GM19324 (cell line): ENCODE results near the gene CCT5.

Experiments used
- ATAC-seq: cut with Tn5 transposase; IDR thresholded peaks from one replicate; pipeline ENCODE4 v1.9.1; 2021; ENCODE audit warnings: mild to moderate bottlenecking, moderate library complexity; ENCODE audit not compliant: unreplicated experiment, low FRiP score

The CCT5 gene

GRCh38 chr5:10249948-10250805 is at the start of gene CCT5:
TSS of gene CCT5 (plus strand) at chr5:10250280. CDS start at chr5:10250341, 61 bp downstream.
- peak; percentile 85 for ATAC-seq

- no peak for ATAC-seq
Measured at GRCh38 chr5:10201223-10201868, 48.7 kb upstream of the CCT5 start.

- ATAC-seq, result no peak
Measured at GRCh38 chr5:10202089-10202910, 47.8 kb upstream of the CCT5 start.

- ATAC-seq, result no peak
Measured at GRCh38 chr5:10209004-10209403, 41.1 kb upstream of the CCT5 start.

GRCh38 chr5:10213316-10213715 is 36.8 kb upstream of the CCT5 start:
- no peak for ATAC-seq

GRCh38 chr5:10214041-10214440 is 36.0 kb upstream of the CCT5 start:
- no peak for ATAC-seq

GRCh38 chr5:10215366-10215765 is 34.7 kb upstream of the CCT5 start:
- ATAC-seq, result no peak

GRCh38 chr5:10216107-10216506 is 34.0 kb upstream of the CCT5 start:
- ATAC-seq, result no peak

- no peak for ATAC-seq
Measured at GRCh38 chr5:10218658-10219057, 31.4 kb upstream of the CCT5 start.

- ATAC-seq, result no peak
Measured at GRCh38 chr5:10219068-10219467, 31.0 kb upstream of the CCT5 start.

- no peak for ATAC-seq
Measured at GRCh38 chr5:10220248-10220647, 29.8 kb upstream of the CCT5 start.

GRCh38 chr5:10222326-10222725 is 27.8 kb upstream of the CCT5 start:
- no peak for ATAC-seq

- ATAC-seq, result no peak
Measured at GRCh38 chr5:10227379-10227778, 22.7 kb upstream of the CCT5 start.

GRCh38 chr5:10228288-10228687 is 21.8 kb upstream of the CCT5 start:
- no peak for ATAC-seq

- no peak for ATAC-seq
Measured at GRCh38 chr5:10229306-10230048, 20.6 kb upstream of the CCT5 start.

GRCh38 chr5:10232386-10232785 is 17.7 kb upstream of the CCT5 start:
- ATAC-seq, result no peak

GRCh38 chr5:10233011-10233410 is 17.1 kb upstream of the CCT5 start:
- no peak for ATAC-seq

- no peak for ATAC-seq
Measured at GRCh38 chr5:10233505-10233904, 16.6 kb upstream of the CCT5 start.

- no peak for ATAC-seq
Measured at GRCh38 chr5:10235350-10235749, 14.7 kb upstream of the CCT5 start.

- no peak for ATAC-seq
Measured at GRCh38 chr5:10243660-10244240, 6.3 kb upstream of the CCT5 start.
